Small intestine (tissue), 7 donors: Measurements from ENCODE around the gene DCC. TPM values are rescaled to one million over a fixed set of nuclear protein-coding genes. Genes with fewer than 3 reads are reported as not detected.
"Not testable (repeated sequence)": the region's sequence is repeated elsewhere in the genome, so short reads cannot be mapped to it uniquely, and the experiment has no call there.

Experiments used
- DNase-seq, 2 donors: peaks; one replicate each; pipeline versions ENCODE4 v3.0.0 to v3.0.0-alpha.2; 2013
- FAIRE-seq: peaks from 2 replicates; lab custom pipeline; 2012; peaks lifted over from hg19 to GRCh38; lab: Jason Lieb, UNC
- H3K27ac ChIP-seq, 3 donors: one replicate each; pipeline ENCODE4 v1.5.1; 2013; ENCODE audit warnings: low read length in 2 of 3, mild to moderate bottlenecking in 2 of 3, control low read depth in 1 of 3, inconsistent platforms in 1 of 3, low read depth in 1 of 3, moderate library complexity in 1 of 3
- H3K27me3 ChIP-seq, 3 donors: one replicate each; pipeline ENCODE4 v1.6.1; 2013; ENCODE audit warnings: low read length in 3 of 3, inconsistent platforms in 1 of 3; ENCODE audit not compliant: control insufficient read depth in 3 of 3, insufficient read depth in 3 of 3
- H3K36me3 ChIP-seq, 3 donors: one replicate each; pipeline ENCODE4 v1.6.1; 2013; ENCODE audit warnings: low read length in 3 of 3, inconsistent platforms in 1 of 3, low read depth in 1 of 3, mild to moderate bottlenecking in 1 of 3, moderate library complexity in 1 of 3; ENCODE audit not compliant: control insufficient read depth in 3 of 3, insufficient read depth in 2 of 3
- H3K4me1 ChIP-seq, 3 donors: one replicate each; pipeline ENCODE4 v1.6.1; 2013; ENCODE audit warnings: low read length in 2 of 3, inconsistent platforms in 1 of 3, low read depth in 1 of 3, mild to moderate bottlenecking in 1 of 3, moderate library complexity in 1 of 3; ENCODE audit not compliant: control insufficient read depth in 3 of 3, insufficient read depth in 2 of 3
- H3K4me3 ChIP-seq, 3 donors: one replicate each; pipeline ENCODE4 v1.5.1; 2013; ENCODE audit warnings: low read length in 3 of 3, control low read depth in 1 of 3, inconsistent platforms in 1 of 3, low read depth in 1 of 3, mild to moderate bottlenecking in 1 of 3, moderate library complexity in 1 of 3
- H3K9me3 ChIP-seq, 2 donors: one replicate each; pipeline ENCODE4 v1.6.1; 2013; ENCODE audit warnings: low read depth in 1 of 2, low read length in 1 of 2; ENCODE audit not compliant: control insufficient read depth in 2 of 2, insufficient read depth in 1 of 2
- WGBS, 3 donors: extraction: QIAGEN DNeasy Blood & Tissue Kit; methylation state at CpG; one replicate each; pipeline ENCODE4 v1.1.7; 2013; 5-methylcytosine and 5-hydroxymethylcytosine counted together
- polyA plus RNA-seq, 4 donors: library from polyadenylated mRNA; stranded (reverse) in 3 of 4; unstranded in 1 of 4; fragments of 200-250 nt in 3 of 4; fragments of 120-200 nt in 1 of 4; gene quantifications; one replicate each; pipeline versions ENCODE4 v1.2.1 to v1.2.3, GENCODE V29; 2013
- donor health status: healthy with polysubstance abuse.
- donor health status: control.
- donor health status: control.
- donor health status: Bipolar disorder and iron deficiency.
- donor health status: healthy.

Gene DCC
- polyA plus RNA-seq, 4 donors = 0.03 to 0.30 TPM; not detected in 2

DNA sequence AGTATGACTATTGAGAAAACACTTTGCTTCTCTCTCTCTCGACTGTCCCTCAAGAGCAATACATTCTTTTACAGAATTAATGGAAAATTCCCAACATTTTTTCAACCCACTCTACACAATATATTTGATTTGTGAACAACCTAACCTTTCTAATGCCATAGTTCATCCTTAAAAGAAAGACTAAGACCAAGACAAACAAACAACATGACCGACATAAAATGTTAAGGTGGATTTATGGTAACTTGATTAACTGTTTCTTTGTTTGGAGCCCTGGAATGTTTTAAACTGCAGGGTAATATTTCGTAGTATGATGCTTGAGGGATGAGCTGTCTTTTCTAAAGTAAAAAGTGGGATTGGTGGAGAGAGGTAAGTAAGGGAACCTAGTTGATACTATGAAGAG lies 1146.3 kb downstream of the DCC start:
- Histone ChIP-seq H3K4me1 (no peaks in the 10 kb centered on the region), H3K9me3 (no peaks in the 10 kb centered on the region), H3K4me3 (no peak overlapping the region), H3K36me3 (no peaks in the 10 kb centered on the region), H3K27me3 (no peaks in the 10 kb centered on the region), H3K27ac (no peak overlapping the region)
- DNase-seq (no peak), FAIRE-seq (no peak)
- WGBS, 3 donors = 53 to 57% (median 53%) methylated on average over 3 of the region's 3 CpGs

DNA sequence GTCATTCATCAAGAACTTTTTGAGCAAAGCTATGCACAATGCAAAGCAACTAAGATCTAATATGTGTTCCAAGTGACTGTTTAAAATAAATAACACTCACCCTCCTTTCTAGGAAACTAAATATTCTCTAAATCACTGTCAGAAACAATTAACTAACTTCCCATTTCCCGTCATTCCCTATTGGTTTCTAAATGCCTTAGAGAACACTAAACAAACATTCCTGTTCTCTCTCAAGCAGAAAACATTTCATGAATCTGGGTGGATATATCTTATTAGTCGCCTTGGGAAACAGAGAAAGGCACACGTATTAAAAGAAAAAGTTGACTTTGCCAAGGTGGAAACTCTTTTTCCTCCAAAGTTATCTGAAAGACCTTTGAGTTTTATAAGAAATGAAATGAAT lies 1149.3 kb downstream of the DCC start:
- WGBS, 3 donors = 17 to 22% (median 19%) methylated on average over 3 of the region's 3 CpGs
- DNase-seq (no peak), FAIRE-seq (no peak)
- Histone ChIP-seq H3K4me3 (no peak overlapping the region), H3K27ac (no peak overlapping the region), H3K4me1 (no peaks in the 10 kb centered on the region), H3K27me3 (no peaks in the 10 kb centered on the region), H3K36me3 (no peaks in the 10 kb centered on the region), H3K9me3 (no peaks in the 10 kb centered on the region)

DNA sequence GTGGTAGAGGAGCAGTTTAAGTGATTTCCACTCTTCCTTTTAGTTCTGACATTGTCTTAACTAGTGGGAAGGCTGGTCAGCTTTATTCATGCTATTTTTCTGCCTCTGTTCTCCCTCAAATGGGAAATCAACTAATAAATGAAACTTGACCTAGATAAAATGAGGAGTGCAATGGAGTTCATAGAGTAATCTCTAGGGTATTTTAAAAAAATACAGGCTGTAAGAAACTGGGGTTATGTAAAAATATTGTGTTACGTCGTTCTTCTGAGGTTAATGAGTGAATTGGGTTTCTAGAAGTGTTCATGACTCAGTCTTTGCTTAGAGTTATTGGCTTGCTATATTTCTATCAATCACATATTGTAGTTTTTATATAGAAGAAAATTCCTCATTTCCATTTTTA lies 1150.0 kb downstream of the DCC start:
- H3K36me3 ChIP-seq = no peaks in the 10 kb centered on the region

DNA sequence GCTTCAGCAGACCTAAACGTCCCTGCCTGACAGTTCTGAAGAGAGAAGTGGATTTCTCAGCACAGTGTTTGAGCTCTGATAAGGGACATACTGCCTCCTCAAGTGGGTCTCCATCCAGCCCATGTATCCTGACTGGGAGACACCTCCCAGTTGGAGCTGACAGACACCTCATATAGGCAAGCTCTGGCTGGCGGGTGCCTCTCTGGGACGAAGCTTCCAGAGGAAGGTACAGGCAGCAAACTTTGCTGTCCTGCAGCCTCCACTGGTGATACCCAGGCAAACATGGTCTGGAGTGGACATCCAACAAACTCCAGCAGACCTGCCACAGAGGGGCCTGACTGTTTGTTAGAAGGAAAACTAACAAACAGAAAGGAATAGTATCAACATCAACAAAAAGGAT lies 1156.0 kb downstream of the DCC start:
- H3K27ac ChIP-seq = no peak overlapping the region
- no peak overlapping the region for H3K4me3 ChIP-seq
- 58 to 73% (median 65%) methylated on average over 3 of the region's 3 CpGs for WGBS, 3 donors
- H3K27me3 ChIP-seq = no peaks in the 10 kb centered on the region
- FAIRE-seq (no peak), DNase-seq (no peak)
- H3K9me3 ChIP-seq = no peaks in the 10 kb centered on the region
- H3K4me1 ChIP-seq = no peaks in the 10 kb centered on the region
- H3K36me3 ChIP-seq = no peaks in the 10 kb centered on the region

More for the DNA sequence above, 1150.0 kb downstream of the DCC start:
- Histone ChIP-seq H3K4me3 (no peak overlapping the region), H3K4me1 (no peaks in the 10 kb centered on the region), H3K9me3 (no peaks in the 10 kb centered on the region), H3K27me3 (no peaks in the 10 kb centered on the region), H3K27ac (no peak overlapping the region)
- no peak for DNase-seq
- FAIRE-seq = no peak
- 67 to 84% (median 82%) methylated on average over 2 of the region's 2 CpGs for WGBS, 3 donors

DNA sequence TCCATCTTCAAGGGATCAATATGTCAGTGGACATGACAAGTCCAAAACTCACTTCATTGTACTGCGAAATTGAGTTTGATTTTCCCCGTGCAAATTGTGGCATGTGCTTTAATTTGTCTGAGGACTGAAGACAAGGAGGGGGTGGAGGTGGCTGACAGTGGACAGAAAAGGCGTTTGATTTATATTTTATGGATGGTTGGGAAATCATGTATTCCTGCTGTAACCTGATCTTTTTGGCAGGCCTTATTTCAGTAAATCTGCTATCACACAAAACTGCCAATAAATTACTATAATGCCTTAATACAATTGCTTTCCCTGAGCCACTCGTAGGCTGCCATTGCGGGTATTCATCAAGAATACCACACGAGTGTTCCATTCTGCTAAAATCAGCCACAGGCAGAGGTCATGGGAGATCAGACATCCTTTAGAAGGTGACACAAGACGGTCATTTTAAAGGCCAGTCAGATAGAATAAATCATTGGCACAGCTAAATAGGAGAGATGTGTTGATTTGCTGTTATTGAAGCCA lies 1164.0 kb downstream of the DCC start:
- Histone ChIP-seq H3K27me3 (no peaks in the 10 kb centered on the region), H3K27ac (no peak overlapping the region), H3K36me3 (no peaks in the 10 kb centered on the region), H3K4me3 (no peak overlapping the region), H3K9me3 (no peaks in the 10 kb centered on the region), H3K4me1 (no peaks in the 10 kb centered on the region)
- 76 to 84% (median 78%) methylated on average over 7 of the region's 7 CpGs for WGBS, 3 donors
- no peak for FAIRE-seq
- no peak for DNase-seq

DNA sequence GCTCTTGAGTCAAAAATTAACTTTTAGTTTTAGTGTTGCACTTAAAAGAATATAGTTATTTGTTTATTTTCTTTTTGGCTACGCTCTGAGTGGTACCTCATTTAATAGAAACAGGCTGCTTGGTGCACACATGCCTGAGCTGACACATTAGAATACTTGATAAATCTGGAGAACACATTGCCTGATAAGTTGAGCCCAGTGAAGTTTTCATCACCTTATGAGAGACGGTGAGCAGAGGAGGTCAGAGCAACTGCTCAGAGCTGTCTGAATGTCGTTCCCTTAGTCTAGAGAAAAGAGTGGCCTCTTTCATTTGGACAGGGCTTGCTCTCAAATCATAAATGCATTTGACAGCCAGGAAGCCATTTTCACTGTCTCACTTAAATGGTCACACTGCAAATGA lies 1168.5 kb downstream of the DCC start:
- no peaks in the 10 kb centered on the region for H3K27me3 ChIP-seq
- no peak for FAIRE-seq
- no peaks in the 10 kb centered on the region for H3K9me3 ChIP-seq
- no peaks in the 10 kb centered on the region for H3K36me3 ChIP-seq
- WGBS, 3 donors = 57 to 65% (median 64%) methylated on average over 3 of the region's 3 CpGs
- no peak for DNase-seq
- H3K4me3 ChIP-seq = no peak overlapping the region
- no peaks in the 10 kb centered on the region for H3K4me1 ChIP-seq
- no peak overlapping the region for H3K27ac ChIP-seq

DNA sequence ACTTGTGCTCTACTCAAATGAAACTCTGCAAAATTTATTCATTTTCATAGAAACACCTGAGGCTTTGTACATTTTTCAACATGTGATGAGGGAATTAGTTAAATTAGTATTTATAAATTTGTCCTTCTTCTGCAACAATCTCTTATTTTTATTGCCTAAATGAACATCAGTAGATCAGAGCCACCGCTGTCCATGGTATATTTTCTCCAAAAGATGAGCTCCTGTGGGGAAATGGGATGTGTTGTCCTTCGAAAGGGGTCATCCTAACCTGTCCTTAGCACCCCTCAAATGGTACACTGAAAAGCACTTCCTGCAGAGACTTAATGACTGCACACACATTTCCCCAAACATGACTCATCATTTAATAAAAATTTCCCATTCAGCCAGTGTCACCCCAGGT lies 1169.9 kb downstream of the DCC start:
- Histone ChIP-seq H3K4me1 (no peaks in the 10 kb centered on the region), H3K4me3 (no peak overlapping the region), H3K27ac (no peak overlapping the region), H3K9me3 (no peaks in the 10 kb centered on the region), H3K36me3 (no peaks in the 10 kb centered on the region), H3K27me3 (no peaks in the 10 kb centered on the region)
- WGBS, 3 donors = 70 to 80% (median 76%) methylated on average over 2 of the region's 2 CpGs
- FAIRE-seq (no peak), DNase-seq (no peak)

DNA sequence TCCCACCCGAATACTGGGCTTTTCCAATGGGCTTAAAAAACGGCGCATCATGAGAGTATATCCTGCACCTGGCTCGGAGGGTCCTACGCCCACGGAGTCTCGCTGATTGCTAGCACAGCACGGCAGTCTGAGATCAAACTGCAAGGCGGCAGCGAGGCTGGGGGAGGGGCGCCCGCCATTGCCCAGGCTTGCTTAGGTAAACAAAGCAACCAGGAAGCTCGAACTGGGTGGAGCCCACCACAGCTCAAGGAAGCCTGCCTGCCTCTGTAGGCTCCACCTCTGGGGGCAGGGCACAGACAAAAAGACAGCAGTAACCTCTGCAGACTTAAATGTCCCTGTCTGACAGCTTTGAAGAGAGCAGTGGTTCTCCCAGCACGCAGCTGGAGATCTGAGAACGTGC lies 1171.7 kb downstream of the DCC start:
- not testable (repeated sequence) for H3K4me1 ChIP-seq, H3K9me3 ChIP-seq, H3K27me3 ChIP-seq, H3K36me3 ChIP-seq, DNase-seq, H3K4me3 ChIP-seq, FAIRE-seq, H3K27ac ChIP-seq
- 71 to 75% (median 73%) methylated on average over 15 of the region's 15 CpGs for WGBS, 3 donors

DNA sequence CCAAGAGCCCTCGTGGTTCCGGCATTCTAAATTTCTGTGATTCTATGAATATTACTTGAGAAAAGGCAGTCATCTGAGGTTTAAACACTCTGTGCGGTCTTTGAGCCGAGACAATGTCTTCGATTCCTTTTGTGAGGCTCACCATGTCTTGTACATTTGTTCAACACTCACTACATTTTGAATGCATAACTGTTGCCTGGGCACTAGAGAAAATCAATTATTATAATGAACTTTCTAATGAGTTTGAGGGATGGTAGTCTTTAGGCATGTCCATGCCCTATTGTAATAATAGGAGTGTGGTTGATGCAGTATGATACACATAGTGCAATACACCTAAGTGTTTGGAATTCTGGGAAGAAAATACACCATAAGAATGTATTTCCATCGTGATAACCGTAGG lies 1181.1 kb downstream of the DCC start:
- Histone ChIP-seq H3K4me3 (no peak overlapping the region), H3K9me3 (no peaks in the 10 kb centered on the region), H3K36me3 (no peaks in the 10 kb centered on the region), H3K27ac (no peak overlapping the region), H3K27me3 (no peaks in the 10 kb centered on the region), H3K4me1 (no peaks in the 10 kb centered on the region)
- no peak for DNase-seq
- WGBS, 3 donors = 77 to 86% (median 83%) methylated on average over 7 of the region's 7 CpGs
- FAIRE-seq = no peak
